T-cell (primary cell): ENCODE data around the gene FEM1C. TPM values are rescaled to one million over a fixed set of nuclear protein-coding genes. Genes with fewer than 3 reads are reported as not detected.

Experiments used
- ATAC-seq, 4 experiments: fragments of 200-7000 bp in 3 of 4; fragments of 150-1000 bp in 1 of 4; cut with Tn5 transposase; replicated peaks in 1 of 4; 1 replicate in 3 of 4; 2 replicates in 1 of 4; pipeline ENCODE4 v1.10.0; 2021; ENCODE audit warnings: moderate library complexity in 3 of 4, mild to moderate bottlenecking in 2 of 4, moderate number of reproducible peaks in 1 of 4
- CTCF ChIA-PET, 2 donors: fragments of 300-600 bp; sonication (Branson Sonifier 250); formaldehyde crosslinking; loops; one replicate each; lab custom pipeline; 2022; ENCODE audit warnings: antibody characterized with exemption in 2 of 2; lab: Charles Lee
- POLR2A ChIA-PET, 2 donors: fragments of 300-600 bp; sonication (Branson Sonifier 250); formaldehyde crosslinking; loops; one replicate each; lab custom pipeline; 2022; ENCODE audit warnings: antibody characterized with exemption in 2 of 2; lab: Charles Lee
- DNase-seq, 35 experiments: peaks; one replicate each; pipeline versions ENCODE4 v3.0.0 to v3.0.0-alpha.2; 2013 to 2023
- H3K27ac ChIP-seq: one replicate; pipeline ENCODE4 v1.5.1; 2013; ENCODE audit warnings: low read length
- H3K27me3 ChIP-seq, 2 experiments: replicated peaks in 1 of 2; 1 replicate in 1 of 2; 2 replicates in 1 of 2; pipeline versions ENCODE4 v1.6.1 to v1.7.0; 2013; ENCODE audit warnings: low read length in 1 of 2, mixed read lengths in 1 of 2; ENCODE audit not compliant: control insufficient read depth in 2 of 2, insufficient read depth in 2 of 2; ENCODE audit errors: extremely low read depth in 1 of 2
- H3K36me3 ChIP-seq, 2 donors: 1 replicate in 1 of 2; 2 replicates in 1 of 2; pipeline versions ENCODE4 v1.6.1 to v1.7.0; 2013; ENCODE audit warnings: low read length in 1 of 2; ENCODE audit not compliant: control insufficient read depth in 2 of 2, insufficient read depth in 1 of 2; ENCODE audit errors: extremely low read depth in 1 of 2
- H3K4me1 ChIP-seq, 2 experiments: 1 replicate in 1 of 2; 2 replicates in 1 of 2; pipeline versions ENCODE4 v1.6.1 to v1.7.0; 2013; ENCODE audit warnings: low read length in 2 of 2, mixed read lengths in 1 of 2; ENCODE audit not compliant: insufficient read depth in 2 of 2, control insufficient read depth in 1 of 2; ENCODE audit errors: extremely low read depth in 1 of 2
- H3K4me3 ChIP-seq, 2 donors: 1 replicate in 1 of 2; 2 replicates in 1 of 2; pipeline versions ENCODE4 v1.5.1 to v1.7.0; 2013; ENCODE audit warnings: mild to moderate bottlenecking in 2 of 2, low read length in 1 of 2, moderate library complexity in 1 of 2; ENCODE audit not compliant: control insufficient read depth in 1 of 2; ENCODE audit errors: extremely low read depth in 1 of 2
- H3K9me3 ChIP-seq: 2 replicates; pipeline ENCODE4 v1.7.0; 2013
- H3K27ac Mint-ChIP-seq, 2 donors: one replicate each; pipeline ENCODE4 v1.8.0; 2020 to 2021; ENCODE audit warnings: mild to moderate bottlenecking in 2 of 2, mixed read lengths in 2 of 2
- H3K27me3 Mint-ChIP-seq, 2 donors: one replicate each; pipeline ENCODE4 v1.8.0; 2021 to 2022; ENCODE audit warnings: mixed read lengths in 2 of 2
- H3K36me3 Mint-ChIP-seq: one replicate; pipeline ENCODE4 v1.8.0; 2021; ENCODE audit warnings: mixed read lengths
- H3K4me1 Mint-ChIP-seq, 3 donors: one replicate each; pipeline ENCODE4 v1.8.0; 2020 to 2022; ENCODE audit warnings: mixed read lengths in 3 of 3, mild to moderate bottlenecking in 1 of 3
- H3K4me3 Mint-ChIP-seq, 3 donors: one replicate each; pipeline ENCODE4 v1.8.0; 2020 to 2022; ENCODE audit warnings: mild to moderate bottlenecking in 3 of 3, mixed read lengths in 3 of 3, moderate library complexity in 3 of 3
- H3K9me3 Mint-ChIP-seq, 3 donors: one replicate each; pipeline ENCODE4 v1.8.0; 2020 to 2022; ENCODE audit warnings: mixed read lengths in 3 of 3
- WGBS: methylation state at CpG from one replicate; pipeline ENCODE4 v1.1.5; 2013; ENCODE audit warnings: missing lambda C conversion rate; ENCODE audit not compliant: insufficient coverage; 5-methylcytosine and 5-hydroxymethylcytosine counted together
- total RNA-seq, 35 experiments: library from RNA in 6 of 35; stranded (reverse) in 6 of 35; fragments of 120-200 nt in 1 of 35; gene quantifications; one replicate each; pipeline versions ENCODE4 v1.2.1 to v1.2.4 and lab custom pipeline; 2013 to 2026

The FEM1C gene
- total RNA-seq, 5 donors from 2014 or later (not counting 1 experiment from before 2014, with no cell fraction given), result 14.2 to 30.3 (median 15.3) TPM

DNA sequence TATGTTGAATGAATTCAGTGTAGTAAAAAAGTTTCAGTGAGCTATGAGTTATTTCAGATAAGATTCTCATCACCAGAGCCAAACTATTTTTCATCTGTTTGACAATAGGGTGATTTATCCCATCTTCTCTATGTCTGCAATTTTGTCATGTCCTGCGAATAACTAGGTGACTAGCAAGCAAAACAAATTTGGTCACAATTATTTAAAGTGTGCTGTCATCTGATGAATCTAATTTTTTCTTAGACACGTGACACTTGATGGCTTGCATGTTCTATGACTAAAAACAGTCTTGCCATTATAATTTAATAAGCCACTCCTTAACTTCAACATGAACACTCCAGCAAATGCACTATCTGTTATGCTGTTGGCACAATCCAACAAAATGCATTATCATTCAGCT, 35.0 kb downstream of the FEM1C start:
- DNase-seq (no peak), ATAC-seq (no peak)
- POLR2A ChIA-PET, result no interaction called here
- H3K9me3 Mint-ChIP-seq, result peaks cover 0 to 7% (median 4%) of the 10 kb centered on the region in 3 donors
- no peak overlapping the region for H3K27ac Mint-ChIP-seq
- Histone ChIP-seq H3K27ac (no peak overlapping the region), H3K4me3 (no peak overlapping the region), H3K27me3 (no peaks in the 10 kb centered on the region), H3K9me3 (no peaks in the 10 kb centered on the region), H3K36me3 (no peaks in the 10 kb centered on the region), H3K4me1 (no peaks in the 10 kb centered on the region)
- H3K27me3 Mint-ChIP-seq, result peaks cover 0 to 4% of the 10 kb centered on the region in 2 donors
- CTCF ChIA-PET, result no interaction called here
- peaks cover 11% of the 10 kb centered on the region for H3K36me3 Mint-ChIP-seq
- no CpG with 5 or more reads among the region's 2 CpGs for WGBS
- no peaks in the 10 kb centered on the region for H3K4me1 Mint-ChIP-seq
- H3K4me3 Mint-ChIP-seq, result no peak overlapping the region

DNA sequence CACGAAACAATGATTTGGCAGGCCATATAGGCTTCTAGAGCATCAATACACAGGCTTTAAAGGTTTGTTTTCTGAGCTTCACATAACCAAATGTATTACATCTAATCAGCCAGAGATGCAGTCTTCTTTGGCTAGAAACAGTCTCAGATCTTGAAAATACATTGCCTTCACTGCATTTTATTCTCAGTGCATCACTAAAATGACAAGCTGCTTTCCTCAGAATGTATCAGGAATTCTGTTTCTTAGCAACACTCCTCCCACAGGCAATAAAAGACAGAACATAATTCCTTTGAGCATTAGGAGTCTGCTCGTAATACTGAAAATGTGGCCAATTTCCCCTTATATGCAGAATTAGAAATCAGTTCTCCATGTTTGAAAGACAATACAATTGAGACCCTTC, 36.9 kb downstream of the FEM1C start:
- Mint-ChIP-seq H3K27me3 (peaks cover 0 to 8% of the 10 kb centered on the region in 2 donors), H3K9me3 (peaks cover 0 to 4% (median 0%) of the 10 kb centered on the region in 3 donors), H3K4me1 (no peaks in the 10 kb centered on the region), H3K36me3 (no peaks in the 10 kb centered on the region), H3K4me3 (no peak overlapping the region), H3K27ac (no peak overlapping the region)
- no peak for ATAC-seq
- ChIA-PET POLR2A (no interaction called here), CTCF (no interaction called here)
- Histone ChIP-seq H3K36me3 (no peaks in the 10 kb centered on the region), H3K27me3 (no peaks in the 10 kb centered on the region), H3K9me3 (no peaks in the 10 kb centered on the region), H3K27ac (no peak overlapping the region), H3K4me3 (no peak overlapping the region), H3K4me1 (no peaks in the 10 kb centered on the region)
- WGBS, result 80% methylated on average over 1 of the region's 2 CpGs
- DNase-seq, result no peak

DNA sequence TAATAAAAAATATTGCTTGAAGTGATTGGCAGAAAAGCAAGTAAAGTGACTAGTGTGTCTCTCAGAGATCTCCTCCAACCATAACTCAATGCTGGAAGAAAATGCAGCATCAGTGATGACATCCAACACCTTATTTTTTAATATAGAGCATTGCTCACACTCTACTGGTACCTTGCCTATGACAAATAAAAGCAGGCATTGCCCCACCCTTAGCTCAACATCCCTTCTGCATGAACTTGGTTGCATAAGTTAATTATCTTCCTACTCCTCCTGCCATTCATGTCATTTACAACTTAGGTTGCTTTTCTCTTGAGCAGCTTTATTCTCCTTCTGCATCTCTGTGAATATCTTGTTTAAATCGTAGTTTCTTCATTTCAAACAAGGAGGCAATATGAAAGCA, 41.2 kb downstream of the FEM1C start:
- H3K27ac Mint-ChIP-seq, result no peak overlapping the region
- ChIA-PET POLR2A (no interaction called here), CTCF (no interaction called here)
- H3K36me3 Mint-ChIP-seq, result no peaks in the 10 kb centered on the region
- Histone ChIP-seq H3K36me3 (no peaks in the 10 kb centered on the region), H3K4me3 (no peak overlapping the region), H3K27me3 (no peaks in the 10 kb centered on the region), H3K27ac (no peak overlapping the region), H3K4me1 (no peaks in the 10 kb centered on the region), H3K9me3 (no peaks in the 10 kb centered on the region)
- no CpG with 5 or more reads among the region's 1 CpG for WGBS
- H3K4me1 Mint-ChIP-seq, result no peaks in the 10 kb centered on the region
- H3K27me3 Mint-ChIP-seq, result peaks cover 0 to 14% of the 10 kb centered on the region in 2 donors
- no peak overlapping the region for H3K4me3 Mint-ChIP-seq
- H3K9me3 Mint-ChIP-seq, result no peaks in the 10 kb centered on the region
- no peak for DNase-seq
- ATAC-seq, result no peak

DNA sequence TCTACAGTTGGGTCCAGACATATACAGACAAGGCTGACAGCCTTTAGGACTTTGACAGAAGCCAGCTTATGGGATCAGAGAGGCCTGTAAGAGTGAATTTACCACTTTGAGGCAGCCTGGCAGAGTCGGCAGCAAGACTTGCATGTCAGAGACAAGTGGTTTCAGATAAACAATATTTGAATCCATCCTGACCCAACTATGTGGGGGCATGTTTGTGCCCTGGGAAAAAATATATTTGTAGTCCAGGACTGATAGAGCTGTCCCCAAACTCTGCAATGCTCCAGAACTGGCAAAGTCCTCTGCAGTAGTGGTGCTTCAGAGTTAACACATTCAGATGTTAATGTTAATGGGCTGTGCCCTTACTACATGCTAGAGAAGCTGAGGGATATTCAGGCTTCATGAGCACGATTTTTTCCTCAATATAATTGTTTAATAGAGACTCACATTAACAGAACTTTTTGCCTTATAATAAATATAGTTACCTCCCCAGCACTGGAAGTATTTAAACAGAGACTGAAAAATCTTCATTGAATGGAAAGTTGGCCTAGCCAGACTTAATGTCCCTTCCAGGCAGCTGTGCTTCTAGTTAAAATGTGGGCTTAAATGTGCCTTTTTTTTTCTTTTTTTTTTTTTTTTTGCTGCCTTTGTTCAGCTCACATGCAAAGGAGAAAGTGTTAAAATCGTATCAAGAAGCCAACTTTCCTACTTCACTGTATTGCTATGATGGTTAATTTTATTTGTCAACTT, 42.9 kb downstream of the FEM1C start:
- no peak overlapping the region for H3K27ac Mint-ChIP-seq
- Histone ChIP-seq H3K4me3 (no peak overlapping the region), H3K36me3 (no peaks in the 10 kb centered on the region), H3K27me3 (no peaks in the 10 kb centered on the region), H3K4me1 (no peaks in the 10 kb centered on the region), H3K27ac (no peak overlapping the region), H3K9me3 (no peaks in the 10 kb centered on the region)
- ATAC-seq, result no peak
- peaks cover 8 to 18% of the 10 kb centered on the region in 2 donors for H3K27me3 Mint-ChIP-seq
- no CpG with 5 or more reads among the region's 3 CpGs for WGBS
- H3K4me3 Mint-ChIP-seq, result no peak overlapping the region
- no peaks in the 10 kb centered on the region for H3K4me1 Mint-ChIP-seq
- no peak for DNase-seq
- ChIA-PET CTCF (interaction anchor here in 1 of 2 donors (0.6 kb wide), 1 partner anchor 81 kb away, joined by 5 read pairs; no protein-coding TSS in a partner anchor), POLR2A (no interaction called here)
- no peaks in the 10 kb centered on the region for H3K36me3 Mint-ChIP-seq
- no peaks in the 10 kb centered on the region for H3K9me3 Mint-ChIP-seq

GRCh38 chr5:115500225-115500624, 44.4 kb downstream of the FEM1C start:
- no peaks in the 10 kb centered on the region for H3K36me3 ChIP-seq
- no peak overlapping the region for H3K4me3 ChIP-seq
- H3K4me1 ChIP-seq, result no peaks in the 10 kb centered on the region
- no peaks in the 10 kb centered on the region for H3K4me1 Mint-ChIP-seq
- H3K36me3 Mint-ChIP-seq, result no peaks in the 10 kb centered on the region
- no peak for ATAC-seq
- H3K27me3 Mint-ChIP-seq, result peaks cover 9 to 24% of the 10 kb centered on the region in 2 donors
- ChIA-PET CTCF (no interaction called here), POLR2A (no interaction called here)
- no peaks in the 10 kb centered on the region for H3K27me3 ChIP-seq
- no peak overlapping the region for H3K27ac ChIP-seq
- H3K4me3 Mint-ChIP-seq, result no peak overlapping the region
- no peak overlapping the region for H3K27ac Mint-ChIP-seq
- H3K9me3 ChIP-seq, result no peaks in the 10 kb centered on the region
- DNase-seq, result no peak
- no peaks in the 10 kb centered on the region for H3K9me3 Mint-ChIP-seq

DNA sequence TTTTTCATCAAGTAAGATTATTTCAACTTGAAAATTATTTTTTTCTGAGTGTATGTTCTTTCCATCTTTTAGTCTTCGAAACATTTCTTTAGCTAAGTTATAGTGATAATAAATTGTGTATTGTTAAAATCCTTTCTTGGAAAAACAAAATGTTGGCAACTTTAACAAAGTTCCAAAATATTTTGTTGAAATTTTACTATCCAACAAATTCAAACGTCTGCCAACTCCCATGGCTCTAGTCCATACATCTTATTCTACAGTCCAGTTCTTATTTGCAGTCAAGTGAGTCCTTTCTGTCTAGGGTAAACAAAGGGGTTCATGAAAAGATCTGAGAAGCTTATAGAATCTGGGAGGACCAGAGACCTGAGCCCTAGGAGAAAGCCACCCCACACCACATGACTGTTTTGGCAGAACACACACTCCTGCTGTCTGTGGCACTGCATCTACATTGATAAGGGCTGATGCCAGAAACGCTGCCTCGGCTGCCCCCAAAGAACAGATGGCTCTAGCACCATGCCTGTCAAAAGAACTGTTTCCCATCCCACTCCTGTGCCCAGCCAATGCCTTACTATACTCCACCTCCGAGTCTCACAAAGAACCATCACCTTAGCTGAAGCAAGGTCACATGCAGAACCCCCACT, 47.5 kb downstream of the FEM1C start:
- Mint-ChIP-seq H3K4me3 (no peak overlapping the region), H3K27ac (no peak overlapping the region), H3K4me1 (no peaks in the 10 kb centered on the region), H3K36me3 (no peaks in the 10 kb centered on the region), H3K27me3 (peaks cover 27 to 44% of the 10 kb centered on the region in 2 donors), H3K9me3 (no peaks in the 10 kb centered on the region)
- no peaks in the 10 kb centered on the region for H3K9me3 ChIP-seq
- H3K27me3 ChIP-seq, result peaks cover 0 to 2% of the 10 kb centered on the region in 2 experiments
- ATAC-seq (no peak), DNase-seq (no peak)
- POLR2A ChIA-PET, result no interaction called here
- H3K4me3 ChIP-seq, result no peak overlapping the region
- CTCF ChIA-PET, result no interaction called here
- no CpG with 5 or more reads among the region's 5 CpGs for WGBS
- H3K4me1 ChIP-seq, result no peaks in the 10 kb centered on the region
- no peak overlapping the region for H3K27ac ChIP-seq
- H3K36me3 ChIP-seq, result no peaks in the 10 kb centered on the region
